ENCODE measurements around the gene UNC50. TPM values are rescaled to one million over a fixed set of nuclear protein-coding genes. Genes with fewer than 3 reads are reported as not detected.
A peak's percentile ranks its signal among the peaks of the same experiment; 100 is the strongest.

Gene UNC50
- total RNA-seq, result 10 to 100 TPM; 48.1 to 48.9 TPM
- 10 to 100 TPM; 53.1 to 63.6 (median 57.0) TPM for polyA plus RNA-seq (ENCODE audit: insufficient read length in 6 of 6)
- long read RNA-seq, donor 1, transcript UNC50-201 (6 exons, 1,143 nt), result major isoform, 28 of 45 reads
- long read RNA-seq, donor 1, transcript UNC50-204 (5 exons, 2,172 nt), result minor isoform, 6 of 45 reads
- long read RNA-seq, donor 1, partial matches to known transcripts, result 5 of 45 reads
- long read RNA-seq, donor 1, other reads (novel, unspliced or antisense), result 5 of 45 reads
- long read RNA-seq, donor 2, transcript UNC50-201 (6 exons, 1,143 nt), result major isoform, 15 of 54 reads
- long read RNA-seq, donor 2, partial matches to known transcripts, result 28 of 54 reads
- long read RNA-seq, donor 2, other reads (novel, unspliced or antisense), result 5 of 54 reads
- long read RNA-seq, donor 3, transcript UNC50-201 (6 exons, 1,143 nt), result major isoform, 27 of 28 reads
- long read RNA-seq, donor 3, partial matches to known transcripts, result 0 of 28 reads
- long read RNA-seq, donor 3, other reads (novel, unspliced or antisense), result 0 of 28 reads
- long read RNA-seq, donor 4, transcript UNC50-201 (6 exons, 1,143 nt), result major isoform, 20 of 27 reads
- long read RNA-seq, donor 4, partial matches to known transcripts, result 2 of 27 reads
- long read RNA-seq, donor 4, other reads (novel, unspliced or antisense), result 4 of 27 reads
- long read RNA-seq, donor 5, transcript UNC50-201 (6 exons, 1,143 nt), result major isoform, 24 of 44 reads
- long read RNA-seq, donor 5, partial matches to known transcripts, result 9 of 44 reads
- long read RNA-seq, donor 5, other reads (novel, unspliced or antisense), result 6 of 44 reads
- long read RNA-seq, donor 6, transcript UNC50-201 (6 exons, 1,143 nt), result major isoform, 26 of 29 reads
- long read RNA-seq, donor 6, partial matches to known transcripts, result 0 of 29 reads
- long read RNA-seq, donor 6, other reads (novel, unspliced or antisense), result 0 of 29 reads
- long read RNA-seq, donor 7, transcript UNC50-201 (6 exons, 1,143 nt), result major isoform, 16 of 30 reads
- long read RNA-seq, donor 7, partial matches to known transcripts, result 10 of 30 reads
- long read RNA-seq, donor 7, other reads (novel, unspliced or antisense), result 0 of 30 reads
- long read RNA-seq, donor 8, transcript UNC50-201 (6 exons, 1,143 nt), result major isoform, 33 of 33 reads
- long read RNA-seq, donor 8, partial matches to known transcripts, result 0 of 33 reads
- long read RNA-seq, donor 8, other reads (novel, unspliced or antisense), result 0 of 33 reads
- long read RNA-seq, donor 9, partial matches to known transcripts, result 0 of 1 reads
- long read RNA-seq, donor 9, other reads (novel, unspliced or antisense), result 0 of 1 reads
- long read RNA-seq, donor 10, transcript UNC50-201 (6 exons, 1,143 nt), result major isoform, 11 of 12 reads
- long read RNA-seq, donor 10, partial matches to known transcripts, result 0 of 12 reads
- long read RNA-seq, donor 10, other reads (novel, unspliced or antisense), result 1 of 12 reads
- long read RNA-seq, donor 11, transcript UNC50-201 (6 exons, 1,143 nt), result major isoform, 34 of 49 reads
- long read RNA-seq, donor 11, transcript UNC50-204 (5 exons, 2,172 nt), result minor isoform, 5 of 49 reads
- long read RNA-seq, donor 11, partial matches to known transcripts, result 5 of 49 reads
- long read RNA-seq, donor 11, other reads (novel, unspliced or antisense), result 5 of 49 reads
- long read RNA-seq, donor 12, transcript UNC50-201 (6 exons, 1,143 nt), result major isoform, 29 of 29 reads
- long read RNA-seq, donor 12, partial matches to known transcripts, result 0 of 29 reads
- long read RNA-seq, donor 12, other reads (novel, unspliced or antisense), result 0 of 29 reads

GRCh38 chr2:98608116-98608961 lies at the start of gene UNC50, which contains the start of gene COA5:
TSS of gene UNC50 (plus strand) at chr2:98608589. CDS start at chr2:98609760, 1,171 bp downstream.
TSS of gene COA5 (minus strand) at chr2:98608512. CDS start at chr2:98608405, 107 bp downstream.
- peaks cover 0 to 37% of the 10 kb centered on the region in 2 donors for H3K36me3 ChIP-seq
- H3K4me3 ChIP-seq, result peak within 1 kb of the TSS; percentile 96 to 100
- H3K4me1 ChIP-seq, result peaks cover 27 to 53% of the 10 kb centered on the region in 2 donors
- TF ChIP-seq, protein P1, sequence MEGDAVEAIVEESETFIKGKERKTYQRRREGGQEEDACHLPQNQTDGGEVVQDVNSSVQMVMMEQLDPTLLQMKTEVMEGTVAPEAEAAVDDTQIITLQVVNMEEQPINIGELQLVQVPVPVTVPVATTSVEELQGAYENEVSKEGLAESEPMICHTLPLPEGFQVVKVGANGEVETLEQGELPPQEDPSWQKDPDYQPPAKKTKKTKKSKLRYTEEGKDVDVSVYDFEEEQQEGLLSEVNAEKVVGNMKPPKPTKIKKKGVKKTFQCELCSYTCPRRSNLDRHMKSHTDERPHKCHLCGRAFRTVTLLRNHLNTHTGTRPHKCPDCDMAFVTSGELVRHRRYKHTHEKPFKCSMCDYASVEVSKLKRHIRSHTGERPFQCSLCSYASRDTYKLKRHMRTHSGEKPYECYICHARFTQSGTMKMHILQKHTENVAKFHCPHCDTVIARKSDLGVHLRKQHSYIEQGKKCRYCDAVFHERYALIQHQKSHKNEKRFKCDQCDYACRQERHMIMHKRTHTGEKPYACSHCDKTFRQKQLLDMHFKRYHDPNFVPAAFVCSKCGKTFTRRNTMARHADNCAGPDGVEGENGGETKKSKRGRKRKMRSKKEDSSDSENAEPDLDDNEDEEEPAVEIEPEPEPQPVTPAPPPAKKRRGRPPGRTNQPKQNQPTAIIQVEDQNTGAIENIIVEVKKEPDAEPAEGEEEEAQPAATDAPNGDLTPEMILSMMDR (IDR thresholded peaks at IDR 0.05), result no peak
- peak; percentile 89 to 97 (median 92) for DNase-seq
- H3K27me3 ChIP-seq, result no peaks in the 10 kb centered on the region
- H3K27ac ChIP-seq, result peak within 1 kb of the TSS; percentile 94 to 99
- intact Hi-C loops (cut with DNase I), result no loop called here
- no peaks in the 10 kb centered on the region for H3K9me3 ChIP-seq
- ATAC-seq, result peak; percentile 98

GRCh38 chr2:98558852-98559530 lies 49.4 kb upstream of the UNC50 start:
- peaks cover 0 to 81% of the 10 kb centered on the region in 2 donors for H3K36me3 ChIP-seq
- DNase-seq (no peak), ATAC-seq (no peak)
- no peak overlapping the region for H3K4me3 ChIP-seq
- TF ChIP-seq, protein P1 (IDR thresholded peaks at IDR 0.05), result no peak
- no peak overlapping the region for H3K27ac ChIP-seq
- no peaks in the 10 kb centered on the region for H3K9me3 ChIP-seq
- intact Hi-C loops (cut with DNase I), result no loop called here
- peaks cover 0 to 3% of the 10 kb centered on the region in 2 donors for H3K4me1 ChIP-seq
- no peaks in the 10 kb centered on the region for H3K27me3 ChIP-seq

DNA sequence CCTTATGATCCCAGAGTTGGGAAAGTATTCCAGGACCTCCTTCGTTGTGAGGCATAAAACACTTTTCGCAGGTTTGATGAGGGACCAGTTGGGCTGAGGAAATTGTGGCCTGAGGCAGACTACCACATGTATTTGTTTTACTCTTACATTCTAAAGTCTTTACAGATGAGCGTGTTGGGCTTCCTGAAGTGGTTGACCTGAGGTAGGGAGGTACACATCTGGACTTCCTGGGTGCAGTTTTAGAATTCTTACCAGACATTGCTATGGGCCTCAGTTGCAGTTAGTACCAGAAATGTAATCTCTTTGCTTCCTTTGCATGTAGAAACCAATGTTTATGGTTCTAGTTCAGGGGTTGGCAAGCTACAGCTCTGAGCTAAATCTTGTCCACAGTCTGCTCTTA lies 48.8 kb upstream of the UNC50 start:
- no peaks in the 10 kb centered on the region for H3K9me3 ChIP-seq
- no peak overlapping the region for H3K27ac ChIP-seq
- H3K4me1 ChIP-seq, result peaks cover 0 to 3% of the 10 kb centered on the region in 2 donors
- TF ChIP-seq, protein P1 (IDR thresholded peaks at IDR 0.05), result no peak
- peaks cover 0 to 81% of the 10 kb centered on the region in 2 donors for H3K36me3 ChIP-seq
- ATAC-seq, result no peak
- intact Hi-C loops (cut with DNase I), result no loop called here
- DNase-seq, result no peak
- no peaks in the 10 kb centered on the region for H3K27me3 ChIP-seq
- H3K4me3 ChIP-seq, result no peak overlapping the region
